HG03139 (cell line): ENCODE measurements around the gene LARP6.

Experiments used
- ATAC-seq: cut with Tn5 transposase; IDR thresholded peaks from one replicate; pipeline ENCODE4 v1.9.1; 2021; ENCODE audit not compliant: unreplicated experiment

LARP6 gene

DNA sequence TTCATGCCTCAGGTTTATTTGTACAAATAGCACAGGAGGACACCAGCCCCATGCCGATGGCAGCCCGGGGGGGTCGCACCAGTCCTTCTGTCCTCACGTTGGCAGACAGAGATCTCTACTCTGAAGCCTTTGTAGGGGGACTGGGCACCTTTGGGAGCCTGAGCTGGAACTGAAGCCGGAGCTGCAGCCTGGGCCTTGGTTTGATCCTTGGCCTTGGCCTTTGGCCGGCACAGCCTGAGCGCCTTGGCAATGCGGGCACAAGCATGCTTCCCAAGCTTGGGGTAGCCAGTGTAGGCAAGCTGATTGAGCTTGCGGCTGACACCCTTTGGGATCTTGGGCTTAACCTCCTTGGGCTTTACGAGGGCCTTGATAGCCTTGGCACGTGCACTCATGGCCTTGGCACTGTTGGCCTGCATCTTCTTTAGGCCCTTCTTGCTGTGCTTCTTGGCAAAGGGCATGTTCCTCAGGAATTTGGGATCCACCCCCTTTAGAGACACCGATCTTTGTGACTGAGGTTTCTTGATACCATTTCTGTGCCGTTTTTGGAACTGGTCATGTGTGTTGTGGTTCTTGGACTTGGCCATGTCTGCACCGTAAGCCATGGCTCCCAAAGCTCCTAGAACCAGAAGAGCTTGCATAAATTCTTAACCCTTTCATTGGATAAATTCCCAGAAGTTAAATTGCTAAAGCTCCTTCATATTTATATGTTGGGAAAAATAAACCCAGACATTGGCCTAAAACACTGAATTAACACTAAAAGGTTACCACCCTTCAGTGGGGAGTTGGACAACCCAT is 57.2 kb downstream of the LARP6 start:
- no peak for ATAC-seq

- ATAC-seq: no peak
These were observed 58.7 kb downstream of the LARP6 start for GRCh38 chr15:70795311-70795665.

DNA sequence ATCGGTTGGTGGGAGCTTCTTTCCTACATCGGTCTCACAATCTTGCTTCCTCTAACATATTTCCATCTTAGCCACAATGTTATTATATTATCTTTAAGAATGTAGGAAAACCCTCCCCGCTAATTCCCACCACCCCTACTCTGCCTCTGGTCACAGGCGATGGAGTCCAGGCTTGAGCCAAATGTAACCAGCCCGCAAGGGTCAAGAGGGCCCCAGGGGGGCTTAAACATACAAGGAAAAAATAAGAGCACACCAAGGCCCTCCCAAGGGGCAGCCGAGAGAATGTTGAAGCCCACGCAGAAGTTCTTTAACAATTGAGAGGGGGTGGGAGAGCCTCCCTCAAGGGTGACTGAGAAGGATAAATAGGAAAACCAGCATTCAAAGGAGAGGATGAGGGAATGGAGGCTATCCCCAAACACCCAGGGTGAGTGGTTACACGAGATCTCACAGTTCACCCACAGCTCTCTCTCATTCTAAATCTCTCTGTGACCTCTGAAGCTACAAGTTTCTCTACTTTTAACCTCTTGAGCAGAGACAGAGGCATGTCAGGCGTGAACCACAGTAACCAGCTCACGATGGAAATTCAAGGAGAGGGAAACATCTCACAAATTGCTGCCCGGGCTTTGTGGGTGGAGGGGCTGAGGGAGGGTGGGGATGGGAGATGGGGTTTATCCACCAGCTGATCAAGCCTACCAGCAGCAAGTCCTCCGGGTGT is 59.2 kb downstream of the LARP6 start:
- ATAC-seq: no peak

DNA sequence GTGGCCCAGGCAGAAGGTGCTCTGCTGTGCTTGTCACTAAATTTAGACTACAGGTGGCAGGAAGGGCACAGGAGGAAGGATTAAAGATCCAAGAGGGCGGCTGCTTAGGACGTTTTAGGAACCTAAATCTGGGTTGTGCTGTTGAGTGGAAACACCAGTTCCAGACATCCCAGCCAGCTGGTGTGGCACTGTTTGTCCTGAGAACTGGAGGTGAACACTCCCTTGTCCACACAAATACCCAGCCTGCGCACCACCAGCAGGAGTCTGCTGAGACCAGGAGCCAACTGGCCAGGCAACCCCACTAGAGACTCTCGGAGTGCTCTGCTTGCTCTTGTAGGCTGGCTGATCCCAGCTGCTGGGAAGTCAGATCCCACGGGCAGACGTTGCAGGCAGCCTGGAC is 60.3 kb downstream of the LARP6 start:
- no peak for ATAC-seq

- ATAC-seq: no peak
These were observed 61.8 kb downstream of the LARP6 start for GRCh38 chr15:70792171-70792573.

- ATAC-seq: no peak
These were observed 62.7 kb downstream of the LARP6 start for GRCh38 chr15:70791259-70791658.

DNA sequence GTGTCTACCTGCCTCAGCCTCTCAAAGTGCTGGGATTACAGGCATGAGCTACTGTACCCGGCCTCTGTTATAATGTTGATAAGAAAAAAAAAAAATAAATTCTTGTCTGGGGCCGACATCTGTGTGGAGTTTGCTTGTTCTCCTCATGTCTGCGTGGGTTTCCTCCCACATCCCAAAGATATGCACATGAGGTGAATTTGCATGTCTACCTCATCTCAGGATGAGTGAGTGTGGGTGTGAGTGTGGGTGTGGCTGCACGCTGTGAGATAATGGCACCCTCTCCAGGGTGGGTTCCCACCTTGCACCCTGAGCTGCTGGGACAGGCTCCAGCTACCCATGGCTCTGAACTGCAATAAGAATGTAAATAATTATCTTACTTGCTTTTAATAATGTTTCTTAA is 64.7 kb downstream of the LARP6 start:
- no peak for ATAC-seq

DNA sequence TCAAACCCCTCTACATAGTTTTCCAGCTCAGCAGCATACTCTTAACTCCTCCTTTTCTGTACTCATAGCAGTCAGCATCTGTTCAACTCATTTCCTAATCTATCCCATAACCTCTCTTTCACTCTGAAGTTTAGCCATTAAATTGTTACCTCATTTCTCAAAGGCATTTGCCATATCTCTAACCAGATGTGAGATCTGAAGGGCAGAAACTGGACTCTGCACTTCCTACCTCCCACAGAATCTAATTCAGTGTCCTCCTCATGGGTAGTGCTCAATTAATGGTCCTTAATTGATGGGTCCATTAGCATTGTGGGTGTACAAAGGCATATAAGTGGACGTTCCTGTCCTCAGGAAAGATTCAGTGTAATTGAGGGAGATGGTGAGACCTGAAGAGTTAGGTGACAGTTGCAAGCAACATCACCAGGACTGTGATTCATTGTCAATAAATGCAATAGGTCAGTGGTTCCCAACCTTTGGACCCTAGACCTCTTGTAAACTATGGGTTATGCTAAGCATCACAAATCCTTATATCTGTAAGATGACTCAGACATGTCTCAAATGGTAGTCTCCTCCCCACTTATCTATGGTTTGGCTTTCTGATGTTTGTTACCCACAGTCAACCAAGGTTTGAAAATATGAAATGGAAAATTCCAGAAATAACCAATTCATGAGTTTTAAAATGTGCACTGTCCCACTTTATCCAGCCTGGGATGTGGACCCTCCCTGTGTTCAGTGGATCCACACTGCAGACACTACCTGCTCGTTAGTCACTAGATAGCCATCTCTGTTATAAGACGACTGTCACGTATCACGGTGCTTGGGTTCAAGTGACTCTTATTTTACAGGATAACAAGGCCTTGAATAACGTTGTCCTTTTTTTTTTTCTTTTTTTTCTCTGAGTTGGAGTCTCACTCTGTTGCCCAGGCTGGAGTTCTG is 65.6 kb downstream of the LARP6 start:
- ATAC-seq: no peak

DNA sequence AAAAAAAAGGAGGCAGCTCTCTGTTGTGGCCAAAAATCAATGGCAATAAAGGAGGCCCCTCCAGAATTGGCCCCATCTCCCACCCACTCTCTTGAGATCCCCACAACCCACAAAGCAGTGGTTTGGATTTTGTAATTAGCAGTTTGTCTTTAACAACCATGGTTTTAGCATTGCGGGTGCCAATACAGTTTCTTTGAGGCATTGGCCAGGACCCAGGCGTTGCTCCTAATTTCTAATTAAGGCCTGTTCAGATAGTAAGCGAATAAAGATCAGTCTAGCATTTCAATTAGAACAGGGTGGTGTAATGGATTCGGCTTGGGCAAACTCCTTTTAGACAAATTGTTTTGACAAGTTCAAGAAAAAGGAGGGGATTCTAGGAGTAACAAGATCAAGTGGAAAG is 67.0 kb downstream of the LARP6 start:
- ATAC-seq: no peak

DNA sequence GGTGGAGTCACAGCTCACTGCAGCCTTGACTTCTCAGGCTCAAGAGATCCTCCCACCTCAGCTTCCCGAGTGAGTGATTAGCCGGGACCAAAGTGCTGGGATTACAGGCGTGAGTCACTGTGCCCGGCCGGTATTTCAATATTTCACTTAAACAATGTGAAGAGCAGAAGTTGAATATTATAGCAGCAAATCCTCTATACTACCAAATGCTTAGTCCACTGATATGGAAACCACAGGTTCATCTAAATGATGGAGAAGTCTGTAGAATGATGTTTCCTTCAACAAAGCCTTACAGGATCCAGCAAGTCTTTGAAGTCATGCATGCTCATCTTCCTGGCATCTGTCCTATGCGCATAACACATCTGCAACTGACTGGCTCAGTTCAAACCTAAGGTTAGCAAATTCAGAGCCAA is 70.3 kb downstream of the LARP6 start:
- ATAC-seq: no peak

DNA sequence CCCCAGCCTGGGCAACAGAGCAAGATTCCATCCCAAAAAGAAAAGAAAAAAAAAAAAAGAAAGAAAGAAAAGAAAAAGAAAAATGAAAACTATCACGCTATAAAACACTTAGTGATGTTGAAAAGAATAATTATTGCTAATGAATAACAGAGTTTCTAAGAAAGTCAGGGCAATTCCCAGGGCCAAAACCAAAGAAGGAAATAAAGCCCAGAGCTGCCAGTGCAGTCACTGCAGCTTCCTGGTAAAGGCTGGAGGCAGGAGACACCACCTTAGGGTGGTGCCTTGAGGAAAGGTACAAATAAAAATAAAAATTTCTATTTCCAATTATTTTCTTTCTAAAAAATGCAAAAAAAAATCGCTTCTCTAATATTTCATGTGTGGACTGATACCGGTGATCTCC is 70.9 kb downstream of the LARP6 start:
- ATAC-seq: no peak

GRCh38 chr15:70781236-70781635 is 72.7 kb downstream of the LARP6 start:
- ATAC-seq: no peak
